Hindlimb muscle (tissue), 1 donor: Measurements from ENCODE around the gene LRRIQ4. TPM values are rescaled to one million over a fixed set of nuclear protein-coding genes. Genes with fewer than 3 reads are reported as not detected.

Experiments used
- DNase-seq: peaks from one replicate; pipeline ENCODE4 v3.0.0-alpha.2; 2013
- polyA plus RNA-seq: library from polyadenylated mRNA; unstranded; fragments of 120-200 nt; gene quantifications from one replicate; pipeline ENCODE4 v1.2.1, GENCODE V29; 2013; ENCODE audit not compliant: insufficient read length

LRRIQ4 gene
- polyA plus RNA-seq, 1 donor, result not detected

DNA sequence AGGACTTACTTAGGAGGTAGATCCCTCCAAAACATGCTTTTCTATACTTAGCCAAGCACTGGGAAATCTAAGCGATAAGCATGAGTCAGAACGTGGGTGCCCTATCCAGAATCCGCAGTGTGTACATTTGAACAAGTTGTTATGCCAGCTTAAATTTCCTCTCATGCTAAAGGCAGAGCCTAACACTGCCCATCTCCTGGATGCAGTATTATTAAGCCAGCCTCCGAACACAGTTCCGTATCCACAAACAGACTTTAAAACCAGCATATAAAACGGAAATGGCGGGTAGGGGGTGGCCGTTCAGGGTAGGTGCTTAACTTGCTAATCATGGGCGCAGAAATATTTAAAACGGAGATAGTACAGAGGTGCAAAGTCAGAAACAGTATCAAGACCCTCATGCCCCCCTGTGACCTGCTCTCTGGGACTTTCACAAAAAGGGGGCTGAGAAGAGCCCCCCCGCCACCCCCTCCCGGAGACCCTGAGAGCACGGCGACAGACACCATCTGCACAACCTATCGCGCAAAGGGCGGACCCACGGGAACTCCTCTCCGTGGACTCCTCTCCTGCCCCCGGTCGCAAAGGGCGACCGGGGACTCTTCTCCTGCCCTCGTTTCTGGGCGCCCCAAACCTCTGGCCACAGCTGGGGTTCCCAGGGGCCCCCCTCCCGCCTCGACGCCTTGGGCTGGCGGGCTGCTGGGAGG lies 889 bp upstream of the LRRIQ4 start:
- DNase-seq, result peak; percentile 25

GRCh38 chr3:169813278-169813677 lies 608 bp downstream of the LRRIQ4 start:
- no peak for DNase-seq

DNA sequence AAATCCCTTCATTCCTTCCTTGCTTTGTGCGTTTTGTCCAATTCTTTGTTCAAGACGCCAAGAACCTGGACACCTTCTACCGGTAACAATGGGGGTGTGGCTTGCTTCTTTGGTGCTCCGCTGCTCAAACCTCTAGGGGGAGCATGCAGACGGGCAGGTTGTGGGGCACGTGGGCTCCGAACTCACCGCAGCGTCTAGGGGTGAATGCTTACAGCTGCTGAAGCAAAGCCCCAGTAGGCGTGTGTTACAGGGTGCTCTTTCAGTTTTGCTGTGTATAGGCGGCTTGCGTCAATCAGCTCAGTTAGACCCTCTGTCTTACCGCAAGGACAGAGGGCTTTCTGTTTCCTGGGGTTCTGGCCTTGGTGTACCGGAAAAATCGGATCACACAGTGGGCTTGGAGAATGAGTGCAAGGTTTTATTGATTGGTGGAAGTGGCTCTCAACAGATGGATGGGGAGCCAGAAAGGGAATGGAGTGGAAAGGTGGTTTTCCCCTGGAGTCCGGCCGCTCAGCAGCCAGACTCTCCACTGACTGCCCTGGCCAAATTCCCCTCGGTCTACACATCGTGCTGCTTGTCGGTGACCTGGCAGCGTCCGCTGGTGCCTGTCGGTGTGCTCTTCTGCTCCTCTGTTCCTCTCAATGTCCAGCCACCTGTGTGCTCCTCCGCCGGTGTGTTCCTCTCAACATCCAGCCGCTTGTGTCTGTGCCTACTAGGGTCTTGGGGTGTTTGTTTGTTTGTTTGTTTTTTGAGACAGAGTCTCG lies 1.3 kb downstream of the LRRIQ4 start:
- DNase-seq, result peak; percentile 22

- DNase-seq, result no peak
Observed at GRCh38 chr3:169815590-169816150, 3.0 kb downstream of the LRRIQ4 start.

DNA sequence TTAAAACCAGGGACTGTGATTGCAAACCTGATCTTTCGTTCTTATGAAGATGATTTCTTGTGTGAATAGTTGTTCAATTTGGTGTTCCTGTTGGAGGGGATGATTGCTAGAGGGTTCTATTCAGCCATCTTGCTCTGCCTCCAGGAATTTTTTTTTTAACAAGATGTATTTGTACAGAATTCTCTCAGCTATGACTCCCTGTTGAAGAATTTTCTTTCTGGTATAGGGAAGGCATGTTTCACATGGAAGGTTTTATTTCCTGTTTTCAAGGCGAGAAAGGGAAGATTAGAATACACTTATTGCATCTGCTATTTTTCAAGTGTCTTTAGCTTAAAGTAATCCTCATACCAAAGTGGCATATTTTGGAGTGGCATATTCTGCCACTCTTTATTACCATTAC lies 5.6 kb downstream of the LRRIQ4 start:
- no peak for DNase-seq

- no peak for DNase-seq
Observed at GRCh38 chr3:169822091-169822490, 9.4 kb downstream of the LRRIQ4 start.

DNA sequence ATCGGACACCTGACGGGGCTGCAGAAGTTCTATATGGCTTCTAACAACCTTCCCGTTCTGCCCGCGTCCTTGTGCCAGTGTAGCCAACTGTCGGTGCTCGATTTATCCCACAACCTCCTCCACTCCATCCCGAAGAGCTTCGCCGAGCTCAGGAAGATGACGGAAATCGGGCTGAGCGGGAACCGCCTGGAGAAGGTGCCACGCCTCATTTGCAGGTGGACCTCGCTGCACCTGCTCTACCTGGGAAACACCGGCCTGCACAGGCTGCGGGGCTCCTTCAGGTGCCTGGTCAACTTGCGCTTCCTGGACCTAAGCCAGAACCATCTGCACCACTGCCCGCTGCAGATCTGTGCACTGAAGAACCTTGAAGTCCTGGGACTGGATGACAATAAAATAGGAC lies 9.9 kb downstream of the LRRIQ4 start:
- DNase-seq, result no peak

- DNase-seq, result no peak
Observed at GRCh38 chr3:169822983-169823382, 10.3 kb downstream of the LRRIQ4 start.

DNA sequence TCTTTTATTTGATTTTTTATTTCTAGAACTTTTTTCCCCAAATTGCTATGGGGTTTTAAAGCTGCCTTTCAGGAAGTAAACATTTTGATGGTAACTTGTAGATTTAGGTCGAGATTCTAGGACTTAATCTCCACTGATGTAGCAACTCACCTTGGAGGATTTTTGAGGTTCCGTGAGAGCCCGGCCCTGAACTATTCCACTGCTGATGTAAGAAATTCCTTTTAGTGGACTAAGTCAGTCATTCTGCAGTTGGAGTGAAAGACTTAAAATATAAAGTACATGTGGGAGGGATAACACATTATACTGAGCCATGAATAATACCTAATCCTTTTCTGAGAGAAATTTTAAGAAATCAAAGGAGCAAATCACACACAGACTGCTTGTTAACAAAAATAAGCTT lies 12.6 kb downstream of the LRRIQ4 start:
- DNase-seq, result no peak

- no peak for DNase-seq
Observed at GRCh38 chr3:169827712-169828111, 15.0 kb downstream of the LRRIQ4 start.

GRCh38 chr3:169835533-169835932 lies 22.9 kb downstream of the LRRIQ4 start:
- no peak for DNase-seq

DNA sequence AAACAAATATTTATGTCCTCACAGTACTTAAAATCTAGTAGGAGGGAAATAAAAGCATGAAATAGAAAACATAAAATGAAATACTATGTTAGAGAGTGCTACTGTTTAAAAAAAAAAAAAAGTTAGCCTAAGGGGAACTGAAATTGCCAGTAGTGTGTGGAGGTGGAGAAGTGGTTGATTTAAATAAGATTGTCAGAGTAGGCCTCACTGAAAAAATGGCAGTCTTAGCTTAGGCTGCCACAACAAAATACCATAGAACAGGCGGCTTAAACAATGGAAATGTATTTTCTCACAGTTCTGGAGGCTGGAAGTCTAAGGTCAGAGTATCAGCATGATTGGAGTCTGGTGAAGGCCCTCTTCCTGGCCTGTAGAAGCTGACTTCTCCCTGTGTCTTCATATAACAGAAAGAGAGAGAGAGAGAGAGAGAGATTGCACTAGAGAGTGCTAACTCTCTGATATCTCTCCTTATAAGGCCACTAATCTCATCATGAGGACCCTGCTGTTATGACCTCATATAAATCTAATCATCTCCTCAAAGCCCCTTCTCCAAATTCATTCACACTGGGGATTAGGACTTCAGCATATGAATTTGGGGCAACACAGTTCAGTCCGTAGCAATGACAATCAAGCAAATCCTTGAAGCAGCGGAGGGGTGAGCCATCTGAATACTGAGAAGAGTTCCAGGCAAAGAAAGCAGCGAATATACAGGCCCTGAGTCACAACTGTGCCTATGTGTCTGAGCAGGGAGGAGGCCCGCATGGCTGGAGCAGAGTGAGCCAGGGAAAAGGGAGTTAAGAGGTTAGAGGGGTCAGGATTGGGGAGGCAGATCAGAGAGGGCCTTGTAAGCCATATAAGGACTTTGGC lies 23.6 kb downstream of the LRRIQ4 start:
- no peak for DNase-seq

DNA sequence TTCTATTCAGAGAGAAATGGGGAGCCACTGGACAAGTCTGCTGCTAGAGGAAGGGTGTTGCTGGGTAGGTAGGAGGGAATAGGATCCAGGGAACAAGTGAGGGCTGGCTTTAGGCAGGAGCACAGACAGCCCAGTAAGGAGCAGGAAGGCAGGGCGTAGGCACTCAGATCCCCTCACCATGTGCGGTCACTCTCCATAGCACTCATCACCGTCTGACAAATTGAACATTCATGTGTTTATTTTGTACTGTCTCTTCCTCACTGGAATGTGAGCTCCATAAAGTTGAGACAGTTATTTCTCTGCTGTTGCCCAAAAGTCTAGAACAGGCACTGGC lies 24.2 kb downstream of the LRRIQ4 start:
- DNase-seq, result no peak

- DNase-seq, result no peak
Observed at GRCh38 chr3:169838511-169839030, 25.9 kb downstream of the LRRIQ4 start.

DNA sequence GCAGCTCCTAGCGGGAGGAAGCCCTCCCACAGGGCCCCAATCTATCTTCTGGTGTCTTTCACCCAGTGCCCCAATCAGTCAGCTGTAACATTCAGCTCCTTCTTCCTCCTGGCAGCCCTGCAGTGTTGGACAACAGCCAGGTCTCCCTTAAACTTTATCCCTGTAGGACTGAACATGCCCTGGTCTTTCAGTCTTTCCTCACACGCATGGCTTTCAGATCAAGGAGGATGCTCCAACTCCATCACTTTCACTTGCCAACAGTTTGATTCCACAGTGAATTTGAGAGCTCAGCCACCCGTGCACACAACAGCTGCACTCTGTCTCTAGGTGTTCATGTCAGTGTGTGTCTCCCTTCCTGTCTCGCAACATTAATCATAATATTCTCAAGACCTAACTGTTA lies 28.5 kb downstream of the LRRIQ4 start:
- DNase-seq, result no peak

DNA sequence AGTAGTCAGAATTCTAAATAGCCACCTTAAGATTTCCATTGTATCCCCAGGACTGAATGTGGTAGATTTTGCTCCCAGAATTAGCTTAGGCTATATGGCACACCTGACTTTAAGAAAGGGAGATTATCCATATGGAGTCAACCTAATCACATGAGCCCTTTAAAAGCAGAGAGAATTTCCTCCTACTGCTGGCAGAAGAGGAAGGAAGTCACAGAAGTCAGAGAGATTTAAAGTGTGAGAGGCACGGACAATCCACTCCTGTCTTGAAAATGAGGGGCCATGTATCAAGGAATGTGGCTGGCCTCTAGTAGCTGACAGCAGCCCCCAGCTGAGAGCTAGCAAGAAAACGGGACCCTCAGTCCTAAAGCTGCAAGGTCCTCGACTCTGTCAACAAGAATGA lies 30.3 kb downstream of the LRRIQ4 start:
- DNase-seq, result no peak

DNA sequence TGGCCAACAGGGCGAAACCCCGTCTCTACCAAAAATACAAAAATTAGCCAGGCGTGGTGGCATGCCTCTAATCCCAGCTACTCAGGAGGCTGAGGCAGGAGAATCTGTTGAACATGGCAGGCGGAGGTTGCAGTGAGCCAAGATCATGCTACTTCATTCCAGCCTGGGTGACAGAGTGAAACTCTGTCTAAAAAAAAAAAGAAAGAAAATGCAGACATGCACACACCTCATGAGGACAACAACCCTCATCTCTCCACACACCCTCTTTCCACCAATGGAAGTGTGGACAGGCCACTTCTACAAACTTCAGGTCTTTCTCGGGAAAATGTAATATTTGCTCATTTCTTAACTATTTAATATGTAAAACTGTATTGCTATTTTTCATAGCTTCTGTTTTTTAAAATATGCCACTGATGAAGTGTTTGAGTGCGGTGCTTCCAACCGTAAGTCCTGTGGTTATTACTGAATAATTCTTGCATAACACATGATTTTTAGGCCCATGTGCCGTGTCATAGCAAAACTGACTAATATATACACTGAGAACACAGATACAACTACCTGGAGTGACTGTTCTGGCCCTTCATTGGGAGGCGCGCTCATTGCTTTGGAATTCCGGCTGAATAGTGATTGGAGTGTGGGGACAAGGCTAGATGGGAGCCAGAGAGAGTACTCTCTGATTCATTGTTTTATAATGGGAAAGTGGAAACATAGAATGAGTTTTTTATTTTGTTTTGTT lies 34.0 kb downstream of the LRRIQ4 start:
- DNase-seq, result no peak

GRCh38 chr3:169847896-169848295 lies 35.2 kb downstream of the LRRIQ4 start:
- no peak for DNase-seq

DNA sequence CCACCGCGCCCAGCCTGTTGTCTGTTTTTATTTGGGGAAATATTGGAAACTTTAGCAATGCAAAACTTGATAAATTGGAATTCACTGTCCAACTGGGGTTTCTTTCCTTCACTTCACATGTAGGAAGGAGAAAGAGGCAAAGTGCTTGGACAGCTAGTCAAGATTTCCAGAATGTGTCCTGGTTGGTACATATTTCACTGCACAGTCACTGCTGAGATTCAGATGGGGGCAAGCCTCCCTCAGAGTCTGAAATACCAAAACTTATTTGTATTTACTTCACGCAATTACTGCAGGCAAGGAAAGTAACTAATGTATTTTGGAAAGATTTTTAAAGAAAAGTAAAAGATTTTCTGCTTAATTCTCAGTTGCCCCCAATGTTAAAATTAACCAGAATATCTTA lies 36.1 kb downstream of the LRRIQ4 start:
- DNase-seq, result no peak

DNA sequence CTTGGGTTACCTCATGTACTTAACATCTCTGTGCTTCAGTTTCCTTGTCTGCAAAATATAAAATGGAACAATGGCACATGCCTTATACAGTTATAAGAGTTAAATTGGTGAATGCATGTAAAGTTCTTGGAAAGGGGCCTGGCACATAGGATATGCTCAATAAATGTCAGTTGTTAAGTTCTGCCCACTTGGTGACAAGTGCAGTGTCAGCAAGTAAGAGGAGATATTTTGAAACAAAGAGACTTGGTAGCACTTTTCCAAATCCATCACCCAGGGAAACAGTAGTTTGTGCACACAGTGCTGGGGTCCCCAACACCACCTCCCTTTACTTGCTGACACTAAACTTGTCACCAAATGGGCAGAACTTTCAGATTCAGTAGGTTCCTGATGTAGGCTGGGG lies 37.9 kb downstream of the LRRIQ4 start:
- DNase-seq, result no peak

DNA sequence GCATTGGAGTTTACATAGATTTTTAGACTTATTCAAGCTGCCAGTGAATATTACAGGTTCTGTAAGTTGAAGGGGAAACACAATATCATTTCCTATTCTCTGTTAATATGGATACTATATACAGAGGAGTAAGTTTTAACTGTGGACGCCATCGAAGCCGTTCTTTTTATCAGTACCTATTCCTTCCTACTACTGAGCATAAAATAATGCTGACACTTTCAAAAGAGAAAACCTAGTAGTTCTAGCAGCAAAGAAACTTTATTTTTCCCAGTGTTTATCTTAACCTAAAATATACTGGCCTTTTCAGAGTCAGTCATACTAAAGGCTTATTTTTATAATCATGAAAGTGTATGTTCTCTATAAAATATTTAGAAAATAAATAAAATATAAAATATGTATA lies 42.8 kb downstream of the LRRIQ4 start:
- no peak for DNase-seq

GRCh38 chr3:169857811-169858210 lies 45.1 kb downstream of the LRRIQ4 start:
- DNase-seq, result no peak
